Measurements from ENCODE around the gene LYRM4. TPM values are rescaled to one million over a fixed set of nuclear protein-coding genes. Genes with fewer than 3 reads are reported as not detected.

Gene LYRM4
- total RNA-seq, 2 experiments from 2014 or later = 55.8 to 57.1 TPM

GRCh38 chr6:5190507-5190906 is 70.2 kb downstream of the LYRM4 start:
- ChIA-PET CTCF (no interaction called here), POLR2A (no interaction called here)

GRCh38 chr6:5188646-5189045 is 72.1 kb downstream of the LYRM4 start:
- CTCF ChIA-PET = interaction anchor here (0.6 to 1.8 kb wide), 2 partner anchors 14 to 76 kb away, joined by 3 to 4 read pairs; no protein-coding TSS in a partner anchor
- POLR2A ChIA-PET = no interaction called here

- ChIA-PET POLR2A (no interaction called here), CTCF (no interaction called here)
Observed at GRCh38 chr6:5184878-5185277, 75.9 kb downstream of the LYRM4 start.

- POLR2A ChIA-PET = no interaction called here
Observed at GRCh38 chr6:5184218-5184617, 76.5 kb downstream of the LYRM4 start.

GRCh38 chr6:5181510-5182317 is 79.0 kb downstream of the LYRM4 start:
- CTCF ChIA-PET = no interaction called here
- POLR2A ChIA-PET = no interaction called here

More at GRCh38 chr6:5184218-5184617, 76.5 kb downstream of the LYRM4 start:
- CTCF ChIA-PET = interaction anchor here (0.6 kb wide), 1 partner anchor 178 kb away, joined by 3 read pairs; no protein-coding TSS in a partner anchor

GRCh38 chr6:5180636-5181035 is 80.1 kb downstream of the LYRM4 start:
- CTCF ChIA-PET = interaction anchor here (0.6 kb wide), 1 partner anchor 294 kb away, joined by 3 read pairs; no protein-coding TSS in a partner anchor
- POLR2A ChIA-PET = no interaction called here

GRCh38 chr6:5179917-5180316 is 80.8 kb downstream of the LYRM4 start:
- ChIA-PET CTCF (interaction anchor here (0.6 kb wide), 1 partner anchor 17 kb away, joined by 3 read pairs; no protein-coding TSS in a partner anchor), POLR2A (no interaction called here)

DNA sequence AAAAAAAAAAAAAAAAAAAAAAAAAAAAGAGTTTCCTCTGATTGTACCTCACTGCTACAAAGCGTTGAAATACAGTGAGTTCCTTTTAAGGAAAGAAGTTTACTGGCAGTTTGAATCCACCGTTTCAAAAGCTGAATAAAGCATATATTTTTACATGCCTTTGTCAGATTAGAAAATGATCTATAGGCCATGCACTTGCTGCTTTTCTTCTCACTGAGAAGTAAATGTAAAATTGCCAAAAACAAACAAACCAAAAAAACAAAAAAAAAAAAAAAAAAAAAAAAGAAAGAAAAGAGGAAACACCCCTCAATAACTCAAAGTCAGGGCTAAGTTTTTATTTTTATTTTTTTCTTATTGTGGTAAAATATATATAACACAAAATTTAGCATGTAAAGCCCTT is 81.9 kb downstream of the LYRM4 start:
- ChIA-PET CTCF (interaction anchor here (0.7 to 1.8 kb wide), 2 partner anchors 20 to 21 kb away, joined by 3 to 4 read pairs; no protein-coding TSS in a partner anchor), POLR2A (no interaction called here)

DNA sequence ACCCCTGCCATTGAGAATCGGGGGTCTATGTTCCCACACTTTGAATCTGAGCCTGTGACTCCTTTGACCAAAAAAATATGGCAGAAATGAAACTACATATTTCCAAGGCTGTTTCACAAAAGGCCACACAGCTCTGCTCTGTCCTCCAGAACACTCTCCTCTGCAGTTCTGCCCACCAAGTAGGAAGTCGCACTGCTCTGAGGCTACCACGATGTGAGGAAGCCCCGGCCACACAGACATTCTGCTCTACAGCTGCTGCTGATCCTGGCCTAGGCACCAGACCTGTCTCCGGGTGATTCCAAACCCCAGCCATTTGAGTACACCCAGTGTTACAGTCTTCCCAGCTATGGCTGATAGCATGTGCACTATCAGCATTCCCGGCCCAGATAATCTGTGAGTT is 85.1 kb downstream of the LYRM4 start:
- POLR2A ChIA-PET = no interaction called here
- CTCF ChIA-PET = interaction anchor here (0.7 to 2.8 kb wide), 2 partner anchors 77 to 127 kb away, joined by 3 to 7 read pairs; no protein-coding TSS in a partner anchor

DNA sequence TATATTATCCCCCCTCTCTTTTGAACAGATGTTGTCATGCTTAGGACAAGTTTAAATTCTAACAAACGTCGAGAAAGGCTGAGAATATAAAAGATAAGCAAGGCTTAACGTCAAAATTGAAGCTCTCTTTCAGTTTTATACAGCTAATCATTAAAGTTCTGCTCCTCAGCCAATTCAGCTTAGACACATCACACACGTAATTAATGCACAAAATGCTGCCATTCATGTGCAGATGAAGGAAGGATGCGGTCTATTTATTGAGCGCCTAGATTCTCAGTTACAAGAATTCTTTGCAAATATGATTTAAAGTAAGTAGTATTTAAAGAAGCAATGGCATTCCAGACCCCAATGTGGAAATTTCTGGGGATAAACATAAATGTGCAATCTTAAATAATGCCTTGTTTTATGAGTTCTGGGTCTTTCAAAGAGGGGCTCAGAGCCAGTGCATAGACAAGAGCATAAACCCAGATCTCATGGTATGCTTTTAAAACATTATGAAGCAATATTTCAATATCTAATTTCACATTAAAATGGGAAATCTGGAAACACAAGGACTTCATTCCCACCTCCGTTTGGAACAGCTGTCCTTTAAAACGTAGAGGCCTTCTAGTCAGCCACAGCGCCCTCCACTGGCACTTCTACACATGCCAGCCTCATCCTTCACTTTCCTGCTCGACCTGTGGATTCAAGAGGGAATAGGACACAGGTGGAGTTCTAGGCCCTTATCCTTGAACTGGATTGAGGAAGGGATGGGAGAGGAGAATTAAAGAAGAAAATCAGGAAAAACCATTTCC is 85.8 kb downstream of the LYRM4 start:
- ChIA-PET POLR2A (interaction anchor here (0.6 kb wide), 1 partner anchor 86 kb away, joined by 3 read pairs; the partner anchor contains the start of gene LYRM4), CTCF (interaction anchor here (0.7 to 2.8 kb wide), 5 partner anchors 14 to 127 kb away, joined by 3 to 7 read pairs (median 5); no protein-coding TSS in a partner anchor)

DNA sequence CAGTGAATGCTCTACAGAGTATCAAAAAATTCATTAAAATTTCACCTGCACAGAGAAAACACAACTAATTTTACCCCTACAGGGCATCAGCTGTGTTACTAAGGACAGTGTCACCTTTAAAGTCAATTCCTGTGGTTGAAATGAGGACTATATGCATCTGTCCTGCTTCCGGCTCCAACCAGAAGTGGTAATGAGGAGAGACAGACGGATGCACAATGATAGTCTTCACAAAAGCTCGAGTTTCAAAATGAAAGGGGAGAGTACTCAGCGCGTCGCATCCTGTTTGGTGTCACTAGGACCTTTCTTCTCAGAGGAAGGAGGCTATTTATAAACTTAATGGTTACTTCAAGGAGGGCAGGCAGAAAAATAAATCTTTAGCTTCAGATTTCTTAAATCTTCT is 86.5 kb downstream of the LYRM4 start:
- ChIA-PET POLR2A (interaction anchor here (0.6 kb wide), 1 partner anchor 33 kb away, joined by 3 read pairs; no protein-coding TSS in a partner anchor), CTCF (interaction anchor here (0.6 to 2.8 kb wide), 5 partner anchors 15 to 1039 kb away, joined by 3 to 7 read pairs (median 5); partner anchors contain the start of gene ECI2)

GRCh38 chr6:5173810-5174209 is 86.9 kb downstream of the LYRM4 start:
- CTCF ChIA-PET = interaction anchor here (0.6 to 2.8 kb wide), 5 partner anchors 15 to 1038 kb away, joined by 3 to 7 read pairs (median 5); partner anchors contain the start of gene ECI2

DNA sequence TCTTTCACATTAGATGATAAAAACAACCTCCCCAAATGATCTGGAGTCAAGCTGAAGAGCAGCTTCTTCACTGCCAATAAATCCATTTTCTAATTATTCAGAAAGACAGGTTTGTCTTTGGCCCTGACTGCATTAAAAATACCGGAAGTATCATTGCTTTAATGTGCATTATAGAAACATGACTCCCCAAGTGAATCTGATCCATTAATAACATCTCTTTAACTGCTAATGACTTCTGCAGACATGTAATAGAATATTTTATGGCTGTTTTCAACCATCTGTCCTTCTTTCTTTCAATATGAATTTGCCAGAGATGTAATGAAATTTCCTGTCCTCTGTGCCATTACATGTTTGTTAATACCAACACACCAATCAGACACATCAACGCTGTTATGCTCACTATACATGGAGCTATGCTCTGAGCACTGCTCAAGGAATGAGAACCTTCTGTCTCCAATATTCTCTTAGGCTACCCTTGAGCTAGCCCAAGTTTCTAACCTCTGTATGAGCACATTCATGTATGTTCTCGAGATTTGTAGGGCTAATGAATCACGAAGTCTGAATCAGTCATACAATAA is 87.8 kb downstream of the LYRM4 start:
- CTCF ChIA-PET = interaction anchor here (2.1 kb wide), 1 partner anchor 40 kb away, joined by 5 read pairs; no protein-coding TSS in a partner anchor
- POLR2A ChIA-PET = no interaction called here

More at GRCh38 chr6:5173810-5174209, 86.9 kb downstream of the LYRM4 start:
- POLR2A ChIA-PET = interaction anchor here (0.6 kb wide), 1 partner anchor 33 kb away, joined by 3 read pairs; no protein-coding TSS in a partner anchor

DNA sequence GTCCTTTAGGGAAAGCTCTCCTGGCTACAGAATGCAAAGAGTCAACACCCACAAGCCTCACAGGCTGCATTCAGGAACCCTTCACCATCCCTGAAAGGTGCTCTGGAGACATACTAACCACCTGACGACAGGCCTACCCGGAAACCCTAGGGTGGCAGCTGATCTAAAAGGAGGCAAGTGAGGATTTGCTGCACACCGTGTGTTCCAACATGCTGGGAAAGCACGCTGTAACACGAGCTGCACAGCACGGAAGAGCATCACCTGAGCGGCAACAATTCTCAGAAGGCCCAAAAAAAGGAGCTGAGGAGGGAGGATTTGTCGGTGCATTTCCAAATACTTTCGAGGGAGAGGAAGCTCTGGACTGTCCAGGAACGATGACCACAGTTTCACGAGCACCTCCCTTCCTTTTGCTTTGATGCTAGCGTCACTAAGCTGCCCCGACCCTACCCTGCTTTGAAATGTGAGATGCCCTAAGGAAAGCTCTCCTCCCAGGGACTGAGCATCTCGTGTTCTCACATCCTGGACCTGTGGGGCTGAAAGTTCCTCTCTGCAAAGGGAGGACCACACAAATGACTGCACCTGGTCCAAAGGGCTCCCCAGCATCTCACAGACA is 88.6 kb downstream of the LYRM4 start:
- POLR2A ChIA-PET = no interaction called here

GRCh38 chr6:5167501-5167900 is 93.2 kb downstream of the LYRM4 start:
- CTCF ChIA-PET = no interaction called here
- POLR2A ChIA-PET = no interaction called here

More for the DNA sequence above, 88.6 kb downstream of the LYRM4 start:
- CTCF ChIA-PET = no interaction called here

GRCh38 chr6:5164092-5164491 is 96.7 kb downstream of the LYRM4 start:
- ChIA-PET POLR2A (no interaction called here), CTCF (interaction anchor here (0.8 kb wide), 1 partner anchor 161 kb away, joined by 3 read pairs; no protein-coding TSS in a partner anchor)

GRCh38 chr6:5163247-5163646 is 97.5 kb downstream of the LYRM4 start:
- ChIA-PET CTCF (interaction anchor here (0.7 to 0.8 kb wide), 2 partner anchors 17 to 160 kb away, joined by 3 read pairs; no protein-coding TSS in a partner anchor), POLR2A (interaction anchor here (0.7 kb wide), 1 partner anchor 10 kb away, joined by 3 read pairs; no protein-coding TSS in a partner anchor)

- CTCF ChIA-PET = no interaction called here
- POLR2A ChIA-PET = no interaction called here
Observed at GRCh38 chr6:5162355-5162754, 98.4 kb downstream of the LYRM4 start.

GRCh38 chr6:5160206-5160605 is 100.5 kb downstream of the LYRM4 start:
- ChIA-PET POLR2A (no interaction called here), CTCF (interaction anchor here (0.9 kb wide), 2 partner anchors 12 to 16 kb away, joined by 3 read pairs; no protein-coding TSS in a partner anchor)
